ENCODE measurements around the gene DPP7. TPM values are rescaled to one million over a fixed set of nuclear protein-coding genes. Genes with fewer than 3 reads are reported as not detected.
A peak's percentile ranks its signal among the peaks of the same experiment; 100 is the strongest.

The DPP7 gene
- total and polyA plus RNA-seq, 2 of the 4 experiments (the other 2 are of a cell fraction), result 14.9 to 76.4 TPM

DNA sequence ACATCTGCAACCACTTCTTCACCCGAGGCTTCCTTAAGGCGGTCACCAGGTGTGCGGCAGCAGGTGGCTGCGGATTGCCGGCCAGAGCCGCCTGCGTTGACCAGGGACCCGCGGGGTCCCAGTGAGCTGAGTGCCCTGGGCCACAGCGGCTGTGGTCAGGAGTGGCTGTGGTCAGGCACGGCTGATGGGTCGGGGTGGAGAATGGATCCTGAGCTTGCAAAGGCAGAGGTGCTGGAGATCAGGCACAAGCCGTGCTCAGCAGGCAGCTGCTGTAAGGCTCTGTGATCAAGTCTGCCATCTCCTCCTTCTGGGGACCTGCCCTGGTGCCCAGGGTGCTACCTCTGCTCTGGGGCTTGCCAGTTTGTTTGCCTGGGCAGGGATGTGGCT, 35.1 kb downstream of the DPP7 start:
- no peak overlapping the region for H3K4ac ChIP-seq (ENCODE audit: low read depth, low read length)
- no peak overlapping the region for H2BK20ac ChIP-seq (ENCODE audit: low read depth, low read length)
- H3K9me1 ChIP-seq (ENCODE audit: insufficient read depth, low read length), result peaks cover 6% of the 10 kb centered on the region
- H3K18ac ChIP-seq (ENCODE audit: low read depth, low read length), result no peak overlapping the region
- DNase-seq (no peak), ATAC-seq (ENCODE audit: low read depth) (no peak)
- intact Hi-C loops (cut with micrococcal nuclease) (no loop called here), dilution Hi-C loops (cut with HindIII; ENCODE audit: low sequenced_read_pairs, unreplicated experiment) (no loop called here), in situ Hi-C loops (cut with MboI; ENCODE audit: low sequenced_read_pairs) (no loop called here)
- H3K36me3 ChIP-seq (ENCODE audit: control insufficient read depth, insufficient read depth, low read length), result peaks cover 24% of the 10 kb centered on the region; the same call in 1 of the 2 replicates
- H4K8ac ChIP-seq (ENCODE audit: low read depth in 2 of 2, low read length in 2 of 2), result no peak overlapping the region
- H3K23ac ChIP-seq (ENCODE audit: low read depth, low read length), result no peak overlapping the region
- TF ChIP-seq NFE2L2 (IDR thresholded peaks at IDR 0.05; ENCODE audit: low read depth, low read length) (no peak), SMC3 (IDR thresholded peaks at IDR 0.05; ENCODE audit: low read depth, low read length) (no peak), RFX5 (IDR thresholded peaks at IDR 0.05; ENCODE audit: low read depth, low read length) (no peak), BHLHE40 (IDR thresholded peaks at IDR 0.05; ENCODE audit: low read depth, low read length) (no peak), RAD21 (IDR thresholded peaks at IDR 0.05; ENCODE audit: low read length) (no peak)
- no peak overlapping the region for H2AFZ ChIP-seq (replicated peaks; ENCODE audit: low read length, poor library complexity)
- no peak overlapping the region for H2BK5ac ChIP-seq (ENCODE audit: low read depth, low read length, poor library complexity, severe bottlenecking)
- H3K9me3 ChIP-seq (ENCODE audit: control insufficient read depth, insufficient read depth, low read length), result no peaks in the 10 kb centered on the region
- peak overlapping the region; percentile 65 for H2AK9ac ChIP-seq (replicated peaks; ENCODE audit: low read depth, low read length, poor library complexity)
- no peak overlapping the region; the same call in 1 of the 2 replicates for H2AK5ac ChIP-seq (ENCODE audit: low read depth, low read length)
- H2BK120ac ChIP-seq (ENCODE audit: low read depth, low read length), result no peak overlapping the region
- no peak overlapping the region for H3K14ac ChIP-seq (replicated peaks; ENCODE audit: low read depth, low read length)
- H2BK15ac ChIP-seq (ENCODE audit: low read depth, low read length), result no peak overlapping the region
- H3K56ac ChIP-seq (ENCODE audit: extremely low read depth, insufficient read depth, low read length), result no peak overlapping the region
- H3K4me3 ChIP-seq (ENCODE audit: insufficient read depth, low read depth, low read length), result no peak overlapping the region
- peaks cover 12% of the 10 kb centered on the region for H3K4me1 ChIP-seq (ENCODE audit: control insufficient read depth, insufficient read depth, low read length)
- no peaks in the 10 kb centered on the region for H3K27me3 ChIP-seq (ENCODE audit: control insufficient read depth, insufficient read depth, low read length)
- H3K9ac ChIP-seq (ENCODE audit: low read depth, low read length), result no peak overlapping the region
- peaks cover 8 to 40% of the 10 kb centered on the region in 2 experiments for H3K79me1 ChIP-seq (ENCODE audit: low read depth in 1 of 2, low read length in 2 of 2)
- CTCF ChIA-PET, result no interaction called here
- peaks cover 10% of the 10 kb centered on the region for H4K20me1 ChIP-seq (ENCODE audit: insufficient read depth, low read length)
- 84% methylated on average over 9 of the region's 13 CpGs; no CpG with 5 or more reads in 1 of the 2 experiments for WGBS, 2 experiments (ENCODE audit: extremely low coverage in 2 of 2, insufficient read length in 1 of 2)
- BruUV-seq (replicated peaks), result no TSS peak
- POLR2A ChIA-PET (ENCODE audit: unreplicated experiment), result no interaction called here
- H3K4me2 ChIP-seq (ENCODE audit: low read depth, low read length), result no peak overlapping the region
- no peak overlapping the region for H4K91ac ChIP-seq (ENCODE audit: insufficient read depth, low read depth, low read length)
- no peak overlapping the region for H3K27ac ChIP-seq (ENCODE audit: insufficient read depth, low read length)
- H4K5ac ChIP-seq (ENCODE audit: low read depth, low read length), result no peak overlapping the region

Measured in IMR-90 (cell line).